Mesodermal cell (in vitro differentiated cells): ENCODE data around the gene KCNC2.

Experiments
- H3K27ac ChIP-seq: 2 replicates; pipeline ENCODE4 v1.7.0; 2013; ENCODE audit warnings: mild to moderate bottlenecking, low read depth, low read length, moderate library complexity; ENCODE audit not compliant: severe bottlenecking
- H3K36me3 ChIP-seq: 2 replicates; pipeline ENCODE4 v1.7.1; 2013; ENCODE audit warnings: mild to moderate bottlenecking, low read length, moderate library complexity; ENCODE audit not compliant: control insufficient read depth, insufficient read depth
- H3K4me1 ChIP-seq: one replicate; pipeline ENCODE4 v1.7.1; 2013; ENCODE audit warnings: mild to moderate bottlenecking, low read length; ENCODE audit not compliant: insufficient read depth, control insufficient read depth, poor library complexity, severe bottlenecking
- H3K4me3 ChIP-seq: 2 replicates; pipeline ENCODE4 v1.7.0; 2013; ENCODE audit warnings: low read length, control low read depth, mild to moderate bottlenecking; ENCODE audit not compliant: insufficient read depth, poor library complexity, severe bottlenecking; ENCODE audit errors: extremely low read depth
- H3K9me3 ChIP-seq: 2 replicates; pipeline ENCODE4 v1.7.1; 2013; ENCODE audit warnings: mild to moderate bottlenecking, low read length, moderate library complexity; ENCODE audit not compliant: control insufficient read depth
- WGBS, 2 experiments: methylation state at CpG; one replicate each; pipeline ENCODE4 v1.1.5; 2013; ENCODE audit warnings: missing lambda C conversion rate in 2 of 2; ENCODE audit not compliant: insufficient coverage in 2 of 2; 5-methylcytosine and 5-hydroxymethylcytosine counted together

The KCNC2 gene

DNA sequence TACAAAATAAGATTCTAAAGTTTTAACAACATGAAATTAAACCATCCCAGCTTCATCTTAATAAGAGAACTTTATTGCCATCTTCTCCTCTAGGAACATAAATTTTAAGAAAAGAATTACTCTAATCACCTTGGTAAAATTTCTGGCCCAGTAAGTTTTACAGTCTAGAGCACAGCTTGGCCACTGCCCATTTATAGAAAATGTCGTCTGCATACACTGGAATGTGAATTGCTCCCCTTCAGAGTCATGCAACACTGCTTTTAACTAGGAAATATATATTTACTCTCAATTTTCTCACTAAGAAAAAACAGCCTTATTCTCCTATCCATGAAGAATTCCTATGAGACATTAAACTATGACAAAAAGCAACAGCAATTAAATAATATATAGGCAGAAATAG lies 48.2 kb downstream of the KCNC2 start:
- WGBS, 2 experiments: 100% methylated on average over 1 of the region's 1 CpG; no CpG with 5 or more reads in 1 of the 2 experiments
- H3K27ac ChIP-seq: no peak overlapping the region

DNA sequence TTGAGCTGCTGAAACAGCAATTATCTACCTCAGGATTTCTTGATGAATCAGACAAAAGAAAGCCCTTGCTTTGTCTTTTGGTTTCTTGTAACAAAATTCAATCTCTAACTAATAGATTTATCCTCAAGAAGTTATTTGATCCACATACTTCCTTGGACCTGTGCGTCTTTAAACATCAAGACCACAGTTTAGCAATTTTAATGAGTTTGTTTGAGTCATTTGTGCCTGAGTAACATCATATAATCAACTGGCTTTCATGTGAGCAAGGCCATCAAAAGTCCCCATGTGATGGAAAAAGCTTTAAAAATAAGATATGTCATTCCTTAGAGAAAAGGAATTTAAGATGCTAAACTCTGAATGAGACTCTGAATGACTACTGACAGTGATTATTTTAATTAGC lies 52.3 kb downstream of the KCNC2 start:
- no peaks in the 10 kb centered on the region for H3K9me3 ChIP-seq
- H3K36me3 ChIP-seq: no peaks in the 10 kb centered on the region
- no peak overlapping the region for H3K27ac ChIP-seq
- H3K4me3 ChIP-seq: no peak overlapping the region
- WGBS, 2 experiments: 80% methylated on average over 1 of the region's 1 CpG; no CpG with 5 or more reads in 1 of the 2 experiments
- H3K4me1 ChIP-seq: no peaks in the 10 kb centered on the region

More for the DNA sequence above, 48.2 kb downstream of the KCNC2 start:
- H3K9me3 ChIP-seq: no peaks in the 10 kb centered on the region
- H3K36me3 ChIP-seq: no peaks in the 10 kb centered on the region
- H3K4me1 ChIP-seq: no peaks in the 10 kb centered on the region
- H3K4me3 ChIP-seq: no peak overlapping the region

DNA sequence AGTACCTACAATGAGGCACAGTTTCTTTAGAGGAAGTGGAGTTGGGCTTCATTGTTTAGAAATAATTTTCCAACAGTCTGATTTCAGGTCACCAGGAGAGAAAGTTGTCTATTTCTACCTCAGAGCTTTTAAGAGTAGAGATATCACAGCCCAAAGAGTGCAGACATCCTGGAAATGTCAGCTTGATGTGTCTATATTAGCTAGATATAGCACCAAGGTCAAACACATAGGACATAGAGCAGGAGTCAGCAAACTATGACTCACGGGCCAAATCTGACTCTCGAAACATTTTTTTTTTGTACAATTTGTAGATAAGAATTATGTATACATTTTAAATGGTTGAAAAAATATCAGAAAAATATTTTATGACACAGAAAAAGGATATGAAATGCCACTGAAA lies 53.7 kb downstream of the KCNC2 start:
- H3K4me3 ChIP-seq: no peak overlapping the region
- no peaks in the 10 kb centered on the region for H3K4me1 ChIP-seq
- no peaks in the 10 kb centered on the region for H3K36me3 ChIP-seq
- no peaks in the 10 kb centered on the region for H3K9me3 ChIP-seq
- WGBS, 2 experiments: no CpG with 5 or more reads among the region's 2 CpGs
- H3K27ac ChIP-seq: no peak overlapping the region

DNA sequence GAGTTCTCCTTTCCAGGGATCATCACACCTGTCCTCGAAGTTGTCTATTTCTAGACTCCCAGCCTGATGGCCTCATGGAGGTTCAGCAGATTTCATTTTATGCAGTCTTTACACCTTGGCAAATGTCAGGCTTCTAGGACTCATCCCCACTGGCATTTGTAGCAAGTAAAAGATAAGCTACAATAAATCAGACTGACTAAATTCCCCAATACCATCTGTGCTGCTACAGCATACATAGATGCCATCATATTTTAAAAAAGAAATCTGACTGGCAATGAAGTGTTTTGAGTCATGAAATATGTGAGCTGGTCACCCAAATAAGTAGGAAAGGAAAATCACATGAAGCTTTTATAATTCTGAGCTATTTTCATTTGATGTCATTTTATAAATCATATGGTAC lies 55.3 kb downstream of the KCNC2 start:
- Histone ChIP-seq H3K9me3 (no peaks in the 10 kb centered on the region), H3K36me3 (no peaks in the 10 kb centered on the region), H3K4me3 (no peak overlapping the region), H3K4me1 (no peaks in the 10 kb centered on the region), H3K27ac (no peak overlapping the region)
- WGBS, 2 experiments: 80 to 88% methylated on average over 1 of the region's 1 CpG

DNA sequence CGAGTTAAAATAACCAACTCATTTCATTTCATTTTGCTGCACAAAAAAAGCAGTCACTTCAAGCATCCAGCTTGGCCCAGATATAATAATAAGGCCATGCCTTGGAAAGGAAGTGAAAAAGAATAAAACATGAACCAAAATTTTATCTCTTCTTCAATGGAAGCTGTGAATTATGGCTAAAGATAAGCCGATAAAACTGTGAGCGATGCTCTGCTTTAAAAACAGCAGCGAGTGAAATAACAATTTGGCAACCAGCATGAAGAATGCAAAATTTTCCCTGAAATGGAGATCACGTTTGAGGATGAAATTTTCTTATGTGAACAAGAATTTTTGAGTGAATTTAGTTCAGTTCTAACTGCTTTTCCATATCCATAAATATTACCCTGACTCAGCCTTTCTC lies 70.4 kb downstream of the KCNC2 start:
- WGBS, 2 experiments: 86 to 92% methylated on average over 4 of the region's 5 CpGs
- Histone ChIP-seq H3K9me3 (no peaks in the 10 kb centered on the region), H3K4me3 (no peak overlapping the region), H3K4me1 (no peaks in the 10 kb centered on the region), H3K36me3 (no peaks in the 10 kb centered on the region), H3K27ac (no peak overlapping the region)

DNA sequence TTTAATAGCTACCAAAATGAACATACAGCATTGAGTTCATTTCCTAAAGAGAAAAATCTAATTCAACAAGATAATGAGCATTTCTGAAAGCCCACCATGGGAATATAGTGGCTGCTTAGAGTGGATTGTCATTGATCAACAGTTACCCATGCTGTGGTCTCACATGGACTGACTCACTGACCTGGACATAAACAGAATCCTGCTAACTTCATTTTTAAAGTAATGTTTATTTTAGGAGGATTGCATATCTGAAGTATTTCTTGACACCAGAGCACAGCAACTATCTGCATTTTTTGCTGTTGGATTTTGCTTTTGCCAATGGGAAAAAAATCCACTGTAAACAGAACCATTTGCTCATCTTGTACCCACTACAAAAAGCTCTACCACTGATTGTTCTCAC lies 71.7 kb downstream of the KCNC2 start:
- no peaks in the 10 kb centered on the region for H3K4me1 ChIP-seq
- H3K36me3 ChIP-seq: no peaks in the 10 kb centered on the region
- H3K9me3 ChIP-seq: no peaks in the 10 kb centered on the region
- no peak overlapping the region for H3K4me3 ChIP-seq
- H3K27ac ChIP-seq: no peak overlapping the region

DNA sequence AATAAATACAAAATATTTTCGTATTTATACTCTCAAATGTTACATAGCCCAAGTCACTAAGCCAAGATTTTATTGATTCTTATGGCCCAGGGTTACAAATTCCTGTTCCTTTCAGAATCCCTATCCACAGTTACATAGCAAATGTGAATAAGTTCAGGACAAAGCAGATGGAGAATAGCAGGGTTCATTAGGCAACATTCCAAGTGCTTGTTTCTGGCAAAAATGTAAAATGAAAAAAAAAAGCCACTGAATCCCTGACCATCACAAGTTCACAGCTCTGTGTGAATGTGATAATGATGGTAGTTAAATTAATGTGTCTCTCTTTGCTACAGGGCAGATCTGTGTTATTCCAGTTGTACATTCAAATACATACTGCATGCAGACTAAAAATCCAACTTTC lies 74.6 kb downstream of the KCNC2 start:
- Histone ChIP-seq H3K4me1 (no peaks in the 10 kb centered on the region), H3K9me3 (no peaks in the 10 kb centered on the region), H3K4me3 (no peak overlapping the region), H3K27ac (no peak overlapping the region), H3K36me3 (no peaks in the 10 kb centered on the region)
- 86% methylated on average over 1 of the region's 1 CpG; no CpG with 5 or more reads in 1 of the 2 experiments for WGBS, 2 experiments

DNA sequence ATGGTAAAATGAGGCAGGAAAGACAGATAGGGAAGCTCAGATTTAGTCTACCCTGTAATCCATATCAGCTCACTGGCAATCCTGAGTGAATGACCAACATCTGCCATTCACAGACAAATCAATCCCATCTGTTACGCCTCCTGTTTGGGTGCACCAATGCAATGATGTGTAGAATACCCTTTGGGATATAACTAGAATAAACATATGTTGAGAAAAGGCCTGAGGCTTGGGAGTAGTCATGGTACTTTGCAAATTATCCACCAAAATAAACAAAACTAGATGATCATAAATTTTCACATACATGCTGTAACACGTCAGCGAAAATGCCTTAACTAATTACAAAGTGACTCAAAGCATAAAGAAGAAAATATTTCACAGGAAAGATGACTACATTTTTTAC lies 78.8 kb downstream of the KCNC2 start:
- Histone ChIP-seq H3K9me3 (no peaks in the 10 kb centered on the region), H3K4me3 (no peak overlapping the region), H3K36me3 (no peaks in the 10 kb centered on the region), H3K4me1 (no peaks in the 10 kb centered on the region), H3K27ac (no peak overlapping the region)
- 83% methylated on average over 2 of the region's 3 CpGs; no CpG with 5 or more reads in 1 of the 2 experiments for WGBS, 2 experiments

DNA sequence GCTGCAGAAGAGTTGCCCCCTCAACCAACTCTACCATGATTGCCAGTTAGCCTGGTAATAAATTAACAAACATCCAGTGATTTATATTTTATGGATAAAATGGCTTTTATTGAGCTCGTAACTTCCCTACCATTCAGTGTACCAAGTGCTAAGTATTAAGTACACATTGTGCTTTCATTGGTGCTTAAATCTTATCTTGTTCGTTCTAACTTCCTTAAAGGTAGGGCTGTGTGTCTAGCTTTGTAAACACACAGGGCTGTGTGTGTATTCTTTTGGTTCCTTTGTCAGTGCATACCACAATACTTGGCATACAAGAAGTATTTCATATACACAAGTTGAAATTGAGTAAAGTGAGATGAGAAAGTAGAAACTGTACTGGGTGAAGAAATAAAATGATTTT lies 80.4 kb downstream of the KCNC2 start:
- H3K9me3 ChIP-seq: no peaks in the 10 kb centered on the region
- no CpG with 5 or more reads among the region's 2 CpGs for WGBS, 2 experiments

DNA sequence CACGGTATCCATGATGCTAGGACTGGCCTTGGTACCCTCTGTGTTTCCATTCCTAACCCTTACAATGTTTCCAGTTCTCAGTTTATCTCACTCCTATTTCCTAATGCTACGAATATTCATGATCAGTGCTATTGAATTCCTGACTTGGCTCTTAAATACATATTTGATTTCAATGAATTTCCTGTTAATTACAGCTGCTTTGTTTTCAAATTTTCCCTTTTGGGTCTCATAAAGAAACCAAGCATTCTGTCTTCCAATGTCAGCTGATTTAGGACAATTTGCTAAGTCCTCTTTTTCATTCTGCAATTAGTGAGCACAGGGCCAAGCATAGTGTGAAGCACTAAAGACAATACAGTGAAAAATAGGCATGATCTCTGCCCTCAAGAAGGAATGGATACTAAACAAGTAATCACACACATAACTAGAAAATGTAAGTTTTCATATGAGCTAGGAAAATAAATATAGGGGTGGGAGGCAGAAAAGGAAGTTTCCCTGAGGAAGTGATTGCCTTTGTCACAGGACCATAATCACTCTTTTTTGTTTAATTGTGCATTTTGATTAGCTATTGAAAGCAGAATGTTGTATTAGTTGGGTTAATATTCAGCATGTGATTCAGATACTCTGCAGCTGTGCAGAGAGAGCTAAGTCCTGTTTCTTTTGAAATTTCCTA lies 88.5 kb downstream of the KCNC2 start:
- no peaks in the 10 kb centered on the region for H3K36me3 ChIP-seq
- no peaks in the 10 kb centered on the region for H3K4me1 ChIP-seq
- WGBS, 2 experiments: 90 to 100% methylated on average over 1 to 2 of the region's 2 CpGs
- H3K27ac ChIP-seq: no peak overlapping the region
- no peak overlapping the region for H3K4me3 ChIP-seq
- H3K9me3 ChIP-seq: no peaks in the 10 kb centered on the region

More for the DNA sequence above, 80.4 kb downstream of the KCNC2 start:
- no peaks in the 10 kb centered on the region for H3K36me3 ChIP-seq
- H3K27ac ChIP-seq: no peak overlapping the region
- no peaks in the 10 kb centered on the region for H3K4me1 ChIP-seq
- no peak overlapping the region for H3K4me3 ChIP-seq

DNA sequence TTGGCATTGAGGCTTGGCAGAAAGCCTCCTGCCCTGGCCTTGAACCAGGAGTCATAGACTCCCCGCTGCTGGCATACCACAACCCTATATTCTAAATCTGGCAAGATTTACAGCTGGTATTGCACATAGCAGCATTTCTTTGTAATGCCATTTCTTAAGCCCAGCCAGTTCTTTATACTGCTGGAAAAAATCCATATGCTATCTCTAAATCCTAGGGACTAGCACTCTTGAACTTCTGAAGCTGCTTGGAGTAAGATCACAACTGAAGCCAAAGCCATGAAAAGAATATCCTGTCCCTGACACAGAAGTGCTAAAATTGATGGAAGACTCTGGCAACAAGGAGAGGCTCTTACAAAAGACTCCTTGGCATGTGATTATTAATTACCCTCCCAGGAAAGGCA lies 89.3 kb downstream of the KCNC2 start:
- 85 to 100% methylated on average over 1 of the region's 1 CpG for WGBS, 2 experiments
- no peaks in the 10 kb centered on the region for H3K4me1 ChIP-seq
- H3K36me3 ChIP-seq: no peaks in the 10 kb centered on the region
- H3K4me3 ChIP-seq: no peak overlapping the region
- H3K9me3 ChIP-seq: no peaks in the 10 kb centered on the region
- H3K27ac ChIP-seq: no peak overlapping the region
